Central memory CD4-positive, alpha-beta T cell (primary cell): ENCODE measurements around the gene UNC5A.

Experiments used
- DNase-seq: peaks from one replicate; pipeline ENCODE4 v3.0.0; 2022

Gene UNC5A

GRCh38 chr5:176881816-176882566, 71.6 kb downstream of the UNC5A start:
- no peak for DNase-seq

- DNase-seq: no peak
Observed at GRCh38 chr5:176882567-176882903, 72.2 kb downstream of the UNC5A start.

- DNase-seq: no peak
Observed at GRCh38 chr5:176883700-176884570, 73.6 kb downstream of the UNC5A start.

DNA sequence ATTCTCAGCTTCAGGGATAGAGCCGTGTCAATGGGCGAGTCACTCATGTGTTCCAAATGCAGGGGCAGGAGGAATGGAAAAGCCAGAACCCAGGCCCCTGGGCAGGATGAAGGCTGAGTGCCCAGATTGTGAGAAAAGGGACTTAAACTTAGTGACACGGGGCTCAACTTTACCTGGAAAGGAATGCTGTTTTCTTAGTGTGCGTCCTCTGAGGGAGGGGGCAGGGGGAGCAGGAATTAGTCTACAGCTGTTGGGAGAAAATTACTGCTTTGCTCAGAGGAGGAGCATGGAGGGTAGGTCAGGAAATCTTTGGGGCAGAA, 74.2 kb downstream of the UNC5A start:
- DNase-seq: no peak

GRCh38 chr5:176886336-176887251, 76.2 kb downstream of the UNC5A start:
- DNase-seq: no peak

DNA sequence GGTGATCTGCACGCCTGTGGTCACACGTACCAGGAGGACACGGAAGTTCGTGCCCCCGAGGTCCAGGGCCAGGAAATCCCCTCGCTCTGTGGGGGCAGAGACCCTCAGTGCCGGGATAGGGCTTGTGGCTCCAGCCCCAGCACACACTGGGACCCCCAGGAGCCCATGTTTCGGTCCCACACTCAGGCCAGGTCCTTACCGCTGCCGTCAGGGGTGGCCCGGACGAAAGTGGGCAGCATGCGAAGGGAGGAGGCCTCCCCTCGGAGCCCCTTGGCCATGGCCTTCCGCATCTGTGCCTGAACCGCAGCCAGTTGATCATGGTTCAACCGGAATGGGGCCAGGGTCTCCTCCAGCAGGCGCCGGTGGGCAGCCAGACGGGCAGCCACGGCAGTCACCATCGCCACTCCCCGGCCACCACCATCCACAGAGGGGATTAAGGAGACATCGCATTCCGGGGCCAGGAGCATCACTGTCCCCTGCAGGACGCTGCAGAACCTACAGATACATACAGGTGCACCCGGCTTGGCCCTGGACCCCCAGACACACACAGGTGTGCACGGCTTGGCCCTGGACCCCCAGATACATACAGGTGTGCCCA, 77.0 kb downstream of the UNC5A start:
- DNase-seq: no peak

DNA sequence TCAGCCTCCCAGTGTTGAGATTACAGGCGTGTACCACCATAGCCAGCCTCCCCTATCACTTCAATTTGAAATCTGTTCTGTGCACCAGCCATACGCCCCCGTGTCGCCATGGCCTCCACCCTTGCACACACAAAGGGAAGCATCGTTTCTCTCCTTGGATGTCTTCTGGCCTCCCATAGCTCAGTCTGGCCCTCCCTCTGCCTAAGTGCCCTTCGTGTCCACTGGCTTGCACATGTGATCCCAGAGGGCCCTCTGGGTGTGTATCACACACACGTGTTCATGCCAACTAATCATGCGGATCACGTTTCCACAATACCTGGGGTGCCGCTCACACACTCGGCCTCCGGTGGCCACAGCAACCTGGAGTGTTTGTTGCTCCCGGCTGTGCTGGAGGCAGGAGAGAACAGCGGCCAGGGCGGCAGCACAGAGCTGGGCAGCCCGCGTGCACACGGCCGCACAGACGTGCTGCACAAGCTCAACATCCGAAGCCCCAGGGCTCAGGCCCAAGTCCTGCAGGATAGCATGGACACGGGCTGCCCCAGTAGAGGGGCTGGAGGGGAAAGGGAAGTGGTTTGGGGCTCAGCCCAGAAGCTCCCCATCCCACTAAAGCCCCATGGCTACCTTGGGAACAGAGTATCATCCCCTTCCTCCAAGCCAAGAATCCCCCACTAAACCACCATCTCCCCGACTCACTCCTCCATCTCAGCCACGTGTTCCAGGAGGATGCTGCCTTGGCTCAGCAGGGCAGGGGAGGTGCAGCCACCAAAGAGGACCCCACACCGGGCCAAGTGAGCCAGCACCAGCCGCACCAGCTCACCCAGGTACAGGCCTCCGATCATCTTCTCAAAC, 77.9 kb downstream of the UNC5A start:
- no peak for DNase-seq

DNA sequence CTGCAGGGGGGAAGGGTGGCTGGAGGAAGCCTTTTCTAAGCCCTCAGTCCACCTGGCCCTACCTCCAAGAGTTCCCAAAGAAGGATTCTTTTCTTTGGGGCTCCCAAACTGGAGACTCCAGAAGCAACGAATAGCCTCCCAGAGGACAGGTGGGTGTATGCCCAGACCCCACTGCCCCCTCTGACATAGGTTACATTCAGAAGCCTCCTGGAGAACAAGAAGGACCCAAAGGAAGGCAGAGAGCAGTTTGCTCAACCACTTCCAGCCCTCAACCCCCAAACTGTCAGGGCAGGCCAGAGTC, 78.5 kb downstream of the UNC5A start:
- DNase-seq: no peak

DNA sequence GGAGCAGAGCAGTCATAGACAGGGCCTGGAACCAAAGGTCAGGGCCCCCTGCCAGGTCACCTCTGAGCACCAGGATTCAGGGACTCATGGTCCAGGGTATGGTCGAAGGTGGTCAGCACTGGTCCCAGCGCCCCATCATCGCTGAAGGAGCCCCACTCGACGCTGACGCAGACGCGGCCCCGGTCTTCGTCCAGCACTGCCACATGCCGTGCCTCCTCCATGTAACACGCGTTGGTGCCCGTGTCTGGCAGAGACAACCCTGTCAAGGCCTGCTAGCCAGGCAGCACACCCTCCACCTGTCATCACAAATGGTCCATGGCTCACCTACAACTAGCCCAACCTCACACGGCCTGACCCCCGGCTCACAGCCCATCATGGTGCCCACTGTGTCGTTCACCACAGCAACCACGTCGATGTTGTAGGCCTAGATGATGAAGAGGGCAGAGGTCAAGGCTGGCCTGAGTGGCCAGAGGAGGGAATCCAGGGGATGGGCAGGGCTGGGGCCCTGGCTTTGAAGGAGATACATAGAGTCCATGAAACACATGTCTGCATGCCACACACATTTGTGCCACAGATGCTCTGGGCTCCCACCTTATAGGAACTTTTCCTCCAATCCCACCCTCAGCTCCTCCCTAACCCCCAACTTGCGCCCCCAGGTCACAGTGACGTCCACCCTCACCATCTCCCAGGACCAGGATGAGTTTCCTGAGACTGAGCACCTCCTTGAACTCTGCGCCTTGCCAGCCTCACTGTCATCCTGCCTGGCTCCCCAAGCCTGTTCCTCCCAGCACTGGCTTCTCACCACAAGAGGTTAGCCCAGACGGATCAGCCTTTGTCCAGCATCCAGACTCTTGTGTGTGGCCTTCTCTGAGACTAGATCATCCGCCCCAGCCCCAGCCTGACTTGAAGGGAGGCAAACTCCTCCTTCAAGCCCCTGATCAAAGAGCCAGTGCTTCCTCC, 79.2 kb downstream of the UNC5A start:
- DNase-seq: no peak

DNA sequence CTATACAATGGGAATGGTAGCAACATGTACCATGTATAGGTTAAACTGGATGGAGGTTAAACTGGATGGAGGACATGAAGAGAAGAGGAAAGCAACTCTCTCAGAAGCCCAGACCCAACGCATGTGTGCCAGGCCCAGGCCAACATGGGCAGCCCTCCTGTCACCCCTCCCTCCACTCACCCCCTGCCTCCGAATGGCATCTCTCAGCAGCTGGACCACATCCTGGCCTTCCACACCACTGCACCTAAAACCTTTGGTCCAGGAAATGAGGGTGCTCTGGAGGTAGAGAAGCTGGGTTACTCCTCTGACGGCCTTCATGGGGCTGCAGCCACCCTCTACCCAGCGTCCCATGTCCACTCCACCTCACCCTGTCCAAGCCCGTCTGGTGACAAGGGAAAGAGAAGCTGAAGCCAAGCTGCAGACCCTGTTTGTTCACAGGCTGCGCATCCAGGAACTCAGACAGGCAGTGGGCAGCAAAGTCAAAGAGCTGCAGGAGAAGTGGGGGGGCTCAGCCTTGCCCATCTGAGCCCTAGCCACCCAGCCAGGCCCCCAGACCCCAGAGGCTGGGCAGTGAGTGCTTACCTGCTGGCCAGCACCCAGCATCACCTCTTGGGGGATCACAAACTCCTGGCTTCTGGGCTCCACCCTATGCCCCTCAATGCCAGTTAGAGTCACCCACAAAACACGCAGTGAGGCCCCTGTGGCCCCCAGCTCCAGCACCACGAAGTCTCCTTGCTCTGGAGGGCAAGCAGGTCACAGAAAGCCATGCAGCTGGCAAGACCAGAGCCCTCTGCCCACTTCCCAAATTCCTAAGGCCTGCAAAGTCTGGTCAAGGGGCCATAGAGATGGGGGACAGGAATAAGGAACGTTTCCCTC, 80.3 kb downstream of the UNC5A start:
- DNase-seq: no peak

- no peak for DNase-seq
Observed at GRCh38 chr5:176891331-176891958, 81.1 kb downstream of the UNC5A start.

- DNase-seq: no peak
Observed at GRCh38 chr5:176892663-176893062, 82.3 kb downstream of the UNC5A start.

DNA sequence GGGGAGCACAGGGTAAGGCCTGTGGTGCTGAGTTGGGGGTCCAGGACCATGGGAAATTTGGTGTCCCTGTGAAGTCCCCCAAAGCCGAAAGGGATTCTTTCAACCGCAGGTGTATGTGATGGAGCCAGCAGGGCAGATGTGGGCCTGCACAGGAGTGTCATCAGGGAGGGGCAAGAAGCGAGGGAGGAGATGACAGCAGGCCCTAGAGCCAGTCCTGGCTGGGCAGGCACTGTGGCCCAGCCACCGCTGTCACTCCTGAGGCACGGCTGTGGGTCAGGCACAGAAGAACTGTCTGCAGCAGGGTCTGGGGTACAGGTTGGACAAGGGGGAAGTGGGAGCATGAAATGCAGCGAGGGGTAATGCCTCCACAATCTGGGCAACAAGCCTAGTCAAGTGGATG, 83.9 kb downstream of the UNC5A start:
- no peak for DNase-seq

- no peak for DNase-seq
Observed at GRCh38 chr5:176895831-176896230, 85.5 kb downstream of the UNC5A start.

GRCh38 chr5:176897263-176897662, 86.9 kb downstream of the UNC5A start:
- DNase-seq: no peak

- DNase-seq: no peak
Observed at GRCh38 chr5:176899296-176899891, 89.0 kb downstream of the UNC5A start, which contains the start of gene HK3. HK3 (minus strand) TSS chr5:176899346; CDS start chr5:176896159, 3,187 bp downstream.

DNA sequence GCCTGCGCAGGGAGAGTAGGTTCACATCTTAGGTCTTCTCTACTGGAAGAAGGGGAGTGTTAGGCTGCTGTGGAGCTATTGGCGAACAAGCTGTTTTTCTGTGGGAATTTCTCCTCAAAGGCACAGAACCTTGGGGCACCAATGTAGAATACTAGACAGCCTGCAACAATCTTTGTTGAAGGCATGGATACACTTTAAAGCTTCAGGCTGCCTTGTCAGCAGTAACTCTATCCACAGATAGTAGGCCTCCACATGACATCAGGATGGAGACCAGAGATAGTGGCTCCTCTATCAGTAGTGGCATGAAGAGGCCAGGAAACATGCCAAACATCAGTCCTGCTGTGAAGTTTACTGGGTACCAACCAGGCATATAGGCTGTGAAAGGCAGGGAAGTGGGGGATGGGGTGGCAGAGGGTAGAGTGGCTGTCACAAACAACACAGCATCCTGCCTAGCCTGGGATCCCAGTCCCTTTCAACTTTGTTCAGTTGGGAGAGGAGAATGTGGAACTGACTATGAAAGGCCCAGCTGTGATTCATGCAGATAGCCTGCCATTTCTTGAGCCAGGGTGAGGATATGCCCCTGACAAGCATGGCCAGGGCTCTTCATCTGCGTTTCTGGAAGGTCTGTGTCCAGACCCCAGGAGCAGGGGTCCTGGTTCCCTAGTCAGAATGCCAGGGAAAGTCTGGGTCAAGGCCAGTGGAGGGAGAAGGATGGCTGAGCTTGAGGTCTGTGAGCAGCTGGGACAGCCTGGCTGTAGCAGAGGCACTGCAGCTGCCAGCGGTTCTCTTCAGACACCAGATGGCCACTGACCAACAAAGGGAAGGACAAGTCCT, 89.8 kb downstream of the UNC5A start:
- no peak for DNase-seq

DNA sequence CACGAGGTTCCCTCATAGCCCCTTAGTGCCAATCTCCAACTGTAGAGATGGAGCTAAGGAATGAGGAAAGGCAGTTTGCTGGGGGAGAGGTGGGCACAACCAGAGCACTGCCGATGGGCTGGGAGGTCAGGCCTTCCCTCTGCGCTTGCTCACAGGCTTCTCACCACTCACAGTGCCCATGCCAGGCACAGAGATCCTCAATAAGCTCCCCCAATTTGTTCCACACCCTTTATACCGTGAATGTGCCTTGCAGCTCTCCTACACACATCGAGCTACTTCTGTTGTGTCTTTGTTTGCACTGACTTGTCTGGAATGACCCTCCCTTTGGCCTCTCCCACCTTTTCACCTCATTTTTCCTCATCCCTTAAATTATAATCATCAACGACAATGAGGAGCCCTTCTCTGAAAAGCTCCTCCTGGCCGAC, 90.4 kb downstream of the UNC5A start:
- DNase-seq: no peak
